Caki2 (cell line): Measurements from ENCODE around the gene SLC9C2. TPM values are rescaled to one million over a fixed set of nuclear protein-coding genes. Genes with fewer than 3 reads are reported as not detected.
"Not testable (repeated sequence)": the region's sequence is repeated elsewhere in the genome, so short reads cannot be mapped to it uniquely, and the experiment has no call there.

Experiments
- DNase-seq: peaks from one replicate; pipeline ENCODE4 v3.0.0-alpha.2; 2015; ENCODE audit warnings: low read depth
- in situ Hi-C: cut with HindIII; loops from 2 replicates; pipeline ENCODE4 v1.10.0; 2016; ENCODE audit warnings: low sequenced_read_pairs, low pct_unique_long_range_greater_than_20kb, mixed read lengths
- total RNA-seq: library from RNA; depleted of rRNA; stranded (reverse); fragments of >200 nt; shearing (Covaris generic); gene quantifications from 2 replicates; pipeline ENCODE4 v1.2.3, GENCODE V29; 2014; ENCODE audit warnings: low replicate concordance; rRNA removed

Gene SLC9C2
- total RNA-seq, 1 experiment from 2014 or later, result not detected

DNA sequence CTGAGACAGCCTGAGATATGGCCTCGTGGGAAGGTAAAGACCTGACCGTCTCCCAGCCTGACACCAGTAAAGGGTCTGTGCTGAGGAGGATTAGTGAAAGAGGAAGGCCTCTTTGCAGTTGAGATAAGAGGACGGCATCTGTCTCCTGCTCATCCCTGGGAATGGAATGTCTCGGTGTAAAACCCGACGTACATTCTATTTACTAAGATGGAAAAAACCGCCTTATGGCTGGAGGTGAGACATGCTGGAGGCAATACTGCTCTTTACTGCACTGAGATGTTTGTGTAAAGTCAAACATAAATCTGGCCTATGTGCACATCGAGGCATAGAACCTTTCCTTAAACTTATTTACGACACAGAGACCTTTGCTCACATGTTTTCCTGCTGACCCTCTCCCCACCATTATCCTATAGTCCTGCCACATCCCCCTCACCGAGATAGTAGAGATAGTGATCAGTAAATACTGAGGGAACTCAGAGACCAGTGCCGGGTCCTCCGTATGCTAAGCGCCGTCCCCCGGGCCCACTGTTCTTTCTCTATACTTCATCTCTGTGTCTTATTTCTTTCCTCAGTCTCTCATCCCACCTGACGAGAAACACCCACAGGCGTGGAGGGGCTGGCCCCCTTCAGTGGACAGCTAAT lies 128.0 kb downstream of the SLC9C2 start:
- DNase-seq, in situ Hi-C loops: not testable (repeated sequence)

DNA sequence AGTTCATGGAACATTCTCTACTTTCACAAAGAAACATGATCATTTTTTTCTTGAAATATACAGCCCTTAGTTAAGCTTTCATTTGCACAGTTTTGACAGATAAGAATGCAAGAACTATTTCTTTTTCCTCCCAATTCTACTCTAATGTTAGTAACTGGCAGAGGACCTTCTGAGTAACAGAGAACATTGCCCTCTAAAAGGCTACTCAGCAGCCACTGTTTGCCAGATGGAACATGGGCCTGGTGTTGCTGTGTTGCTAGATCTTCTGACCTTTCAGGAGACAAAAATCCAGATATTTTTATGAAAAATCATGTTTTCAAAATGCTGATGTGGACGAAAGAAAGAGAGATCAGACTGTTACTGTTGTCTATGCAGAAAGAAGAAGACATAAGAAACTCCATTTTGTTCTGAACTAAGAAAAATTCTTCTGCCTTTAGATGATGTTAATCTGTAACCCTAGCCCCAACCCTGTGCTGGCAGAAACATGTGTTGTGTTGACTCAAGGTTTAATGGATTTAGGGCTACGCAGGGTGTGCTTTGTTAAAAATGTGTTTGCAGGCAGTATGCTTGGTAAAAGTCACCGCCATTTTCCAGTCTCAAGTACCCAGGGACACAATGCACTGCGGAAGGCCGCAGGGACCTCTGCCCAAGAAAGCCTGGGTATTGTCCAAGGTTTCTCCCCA lies 128.6 kb downstream of the SLC9C2 start:
- DNase-seq, result no peak
- in situ Hi-C loops, result no loop called here

- in situ Hi-C loops, result no loop called here
- DNase-seq, result peak; percentile 21
Observed at GRCh38 chr1:173473599-173474011, 129.3 kb downstream of the SLC9C2 start.

DNA sequence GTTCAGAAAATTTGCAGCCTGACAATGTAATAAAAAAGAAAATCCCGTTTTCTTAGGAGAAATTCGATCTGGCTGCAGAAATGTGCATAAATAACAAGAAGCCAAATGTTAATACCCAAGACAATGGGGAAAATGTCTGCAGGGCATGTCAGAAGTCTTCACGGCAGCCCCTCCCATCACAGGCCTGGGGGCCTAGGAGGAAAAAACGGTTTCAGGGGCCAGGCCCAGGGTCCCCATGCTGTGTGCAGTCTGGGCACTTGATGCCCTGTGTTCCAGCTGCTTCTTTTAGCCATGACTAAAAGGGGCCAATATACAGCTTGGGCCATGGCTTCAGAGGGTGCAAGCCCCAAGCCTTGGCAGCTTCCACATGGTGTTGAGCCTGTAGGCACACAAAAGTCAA lies 132.3 kb downstream of the SLC9C2 start:
- in situ Hi-C loops, result no loop called here

DNA sequence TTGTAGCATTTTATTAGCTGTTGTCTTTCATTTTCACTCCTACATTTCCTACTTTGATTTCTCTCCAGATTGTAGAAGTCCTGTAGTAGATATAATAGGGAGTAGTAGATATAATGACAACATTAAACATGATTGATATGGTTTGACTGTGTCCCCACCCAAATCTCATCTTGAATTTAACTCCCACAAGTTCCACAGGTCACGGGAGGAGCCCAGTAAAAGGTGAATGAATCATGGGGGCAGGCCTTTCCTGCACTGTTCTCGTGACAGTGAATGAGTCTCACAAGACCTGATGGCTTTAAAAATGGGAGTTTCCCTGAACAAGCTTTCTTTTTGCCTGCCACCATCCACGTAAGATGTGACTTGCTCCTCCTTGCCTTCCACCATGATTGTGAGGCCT lies 133.2 kb downstream of the SLC9C2 start:
- in situ Hi-C loops, result no loop called here
- no peak for DNase-seq

More for the DNA sequence above, 132.3 kb downstream of the SLC9C2 start:
- no peak for DNase-seq

DNA sequence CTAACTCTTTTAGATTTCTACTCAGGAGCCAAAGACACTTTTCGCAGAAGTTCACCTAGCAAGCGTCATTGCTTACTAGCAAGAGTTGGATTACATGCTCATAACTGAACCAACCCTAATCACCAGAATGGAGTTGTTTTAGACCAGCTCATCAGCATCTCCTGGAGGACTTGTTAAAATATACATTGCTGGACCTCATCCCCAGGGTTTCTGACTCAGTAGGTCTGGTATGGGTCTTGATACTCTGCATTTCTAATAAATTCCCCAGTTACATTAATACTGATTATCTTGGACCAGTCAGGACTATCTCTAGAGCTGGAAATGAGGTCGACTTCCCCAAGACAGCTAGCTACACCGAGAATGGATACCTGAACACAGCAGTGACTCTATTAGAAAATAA lies 135.4 kb downstream of the SLC9C2 start:
- DNase-seq, result no peak
- in situ Hi-C loops, result no loop called here

DNA sequence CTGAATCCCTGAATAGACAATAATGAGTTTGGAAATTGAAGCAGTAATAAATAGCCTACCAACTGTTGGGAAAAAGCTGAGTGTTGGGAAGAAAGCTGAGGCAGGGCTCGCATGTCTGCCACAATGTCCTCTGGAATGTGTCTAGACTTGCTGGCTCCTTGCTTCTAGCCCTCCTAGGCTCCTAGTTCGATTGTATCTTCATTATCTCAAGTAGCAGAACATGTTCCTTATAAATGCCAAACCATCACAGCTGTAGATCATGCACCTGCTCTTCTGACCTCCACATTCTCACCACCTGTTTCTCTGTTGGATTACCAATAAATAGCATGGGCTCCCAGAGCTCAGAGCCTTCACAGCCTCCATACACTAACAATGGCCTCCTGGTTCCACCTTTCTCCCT lies 138.7 kb downstream of the SLC9C2 start:
- DNase-seq, in situ Hi-C loops: not testable (repeated sequence)

DNA sequence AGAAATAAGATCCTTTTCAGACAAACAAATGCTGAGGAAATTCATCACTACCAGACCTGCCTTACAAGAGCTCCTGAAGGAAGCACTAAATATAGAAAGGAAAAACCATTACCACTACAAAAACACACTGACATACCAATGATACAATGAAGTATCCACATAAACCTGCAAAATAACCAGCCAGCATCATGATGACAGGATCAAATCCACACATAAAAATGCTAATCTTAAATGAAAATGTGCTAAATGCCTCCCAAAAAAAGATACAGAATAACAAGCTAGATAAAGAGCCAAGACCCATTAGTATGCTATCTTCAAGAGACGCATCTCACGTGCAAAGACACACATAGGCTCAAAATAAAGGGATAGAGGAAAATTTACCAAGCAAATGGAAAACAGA lies 140.2 kb downstream of the SLC9C2 start:
- in situ Hi-C loops, DNase-seq: not testable (repeated sequence)

DNA sequence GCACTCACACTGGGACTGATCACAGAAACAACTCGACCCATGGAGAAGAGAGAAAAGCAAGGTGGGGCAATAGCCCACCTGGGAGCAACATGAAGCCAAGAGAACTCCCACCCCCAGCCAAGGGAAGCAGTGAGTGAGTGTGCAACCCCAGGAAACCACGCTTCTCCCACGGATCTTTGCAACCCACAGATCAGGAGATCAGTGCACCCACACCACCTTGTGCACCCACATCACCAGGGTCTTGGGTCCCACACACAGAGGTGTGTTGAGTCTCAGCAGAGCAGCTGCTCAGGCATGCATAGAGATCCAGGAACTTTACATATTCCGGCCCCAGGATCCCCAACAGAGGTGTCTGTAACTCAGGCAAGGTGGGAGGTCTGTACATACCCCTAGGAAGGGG lies 143.0 kb downstream of the SLC9C2 start:
- in situ Hi-C loops, result no loop called here
- DNase-seq, result no peak

GRCh38 chr1:173454966-173455524 lies 147.8 kb downstream of the SLC9C2 start:
- in situ Hi-C loops, result no loop called here
- DNase-seq, result no peak

GRCh38 chr1:173453982-173454381 lies 148.9 kb downstream of the SLC9C2 start:
- in situ Hi-C loops, result no loop called here
- no peak for DNase-seq

GRCh38 chr1:173451981-173452380 lies 150.9 kb downstream of the SLC9C2 start:
- DNase-seq, result peak; percentile 25
- in situ Hi-C loops, result no loop called here

Other genes starting within 250 kb of the SLC9C2 start
- 251 and 349 TPM in 2 replicates for gene PRDX6, start 125.7 kb downstream of the SLC9C2 start, total RNA-seq
- gene TEX50, start 32.3 kb upstream of the SLC9C2 start, total RNA-seq, result not detected in 2 replicates
- 0.91 and 1.9 TPM in 2 replicates for gene ANKRD45, start 66.8 kb upstream of the SLC9C2 start, total RNA-seq
- gene KLHL20, start 111.9 kb upstream of the SLC9C2 start, total RNA-seq, result 1.8 and 20.1 TPM in 2 replicates
- gene DARS2, start 221.6 kb upstream of the SLC9C2 start, total RNA-seq, result 39.1 and 41.9 TPM in 2 replicates
- gene CENPL, start 221.8 kb upstream of the SLC9C2 start, total RNA-seq, result 14.2 and 27.1 TPM in 2 replicates